Colonic mucosa (tissue), 4 donors: ENCODE results near the gene DDX17. TPM values are rescaled to one million over a fixed set of nuclear protein-coding genes. Genes with fewer than 3 reads are reported as not detected.
"Not testable (repeated sequence)": the region's sequence is repeated elsewhere in the genome, so short reads cannot be mapped to it uniquely, and the experiment has no call there.

ENCODE experiments used
- DNase-seq: peaks from one replicate; pipeline ENCODE4 v3.0.0-alpha.2; 2020
- H3K27ac ChIP-seq: fragments of 200-600 bp; one replicate; pipeline ENCODE4 v1.8.0; 2021
- H3K27me3 ChIP-seq: fragments of 200-600 bp; one replicate; pipeline ENCODE4 v1.8.0; 2021
- H3K36me3 ChIP-seq: fragments of 200-600 bp; one replicate; pipeline ENCODE4 v1.8.0; 2021
- H3K4me1 ChIP-seq: fragments of 200-600 bp; one replicate; pipeline ENCODE4 v1.8.0; 2021; ENCODE audit warnings: mild to moderate bottlenecking
- H3K4me3 ChIP-seq: fragments of 200-600 bp; one replicate; pipeline ENCODE4 v1.8.0; 2021
- H3K9ac ChIP-seq, 2 donors: one replicate each; pipeline ENCODE4 v1.7.0; 2013; ENCODE audit warnings: control low read depth in 2 of 2, low read depth in 2 of 2, low read length in 2 of 2
- H3K9me3 ChIP-seq: fragments of 200-600 bp; one replicate; pipeline ENCODE4 v1.8.0; 2021
- intact Hi-C: fragments of 100-400 bp; cut with DNase I; formaldehyde crosslinking; loops from one replicate; pipeline ENCODE4 v1.14.1; 2022
- total RNA-seq, 2 donors: library from RNA; stranded (reverse); fragmentation: NEBNext Ultra II Directional in 1 of 2; extraction: Animal tissue kit (Norgen Biotek cat#: 25700) in 1 of 2; gene quantifications; one replicate each; pipeline ENCODE4 v1.2.1, GENCODE V29; 2021
- TF ChIP-seq, protein P1 (sequence below): fragments of 200-600 bp; IDR thresholded peaks from one replicate; pipeline ENCODE4 v1.8.0; 2022; ENCODE audit warnings: antibody characterized with exemption, mild to moderate bottlenecking
- donor health status: healthy.
- donor health status: DM: no; HTN: no; CAD: no.
- donor health status: DM: no; HTN: no; CAD: no.

Gene DDX17
- total RNA-seq, 2 donors from 2014 or later = 333 to 359 TPM

GRCh38 chr22:38479096-38479837, 26.8 kb downstream of the DDX17 start:
- Histone ChIP-seq H3K9ac (no peak overlapping the region), H3K27me3 (no peaks in the 10 kb centered on the region), H3K4me3 (no peak overlapping the region), H3K27ac (no peak overlapping the region), H3K9me3 (no peaks in the 10 kb centered on the region), H3K4me1 (no peaks in the 10 kb centered on the region), H3K36me3 (peaks cover 11% of the 10 kb centered on the region)
- TF ChIP-seq, protein P1, sequence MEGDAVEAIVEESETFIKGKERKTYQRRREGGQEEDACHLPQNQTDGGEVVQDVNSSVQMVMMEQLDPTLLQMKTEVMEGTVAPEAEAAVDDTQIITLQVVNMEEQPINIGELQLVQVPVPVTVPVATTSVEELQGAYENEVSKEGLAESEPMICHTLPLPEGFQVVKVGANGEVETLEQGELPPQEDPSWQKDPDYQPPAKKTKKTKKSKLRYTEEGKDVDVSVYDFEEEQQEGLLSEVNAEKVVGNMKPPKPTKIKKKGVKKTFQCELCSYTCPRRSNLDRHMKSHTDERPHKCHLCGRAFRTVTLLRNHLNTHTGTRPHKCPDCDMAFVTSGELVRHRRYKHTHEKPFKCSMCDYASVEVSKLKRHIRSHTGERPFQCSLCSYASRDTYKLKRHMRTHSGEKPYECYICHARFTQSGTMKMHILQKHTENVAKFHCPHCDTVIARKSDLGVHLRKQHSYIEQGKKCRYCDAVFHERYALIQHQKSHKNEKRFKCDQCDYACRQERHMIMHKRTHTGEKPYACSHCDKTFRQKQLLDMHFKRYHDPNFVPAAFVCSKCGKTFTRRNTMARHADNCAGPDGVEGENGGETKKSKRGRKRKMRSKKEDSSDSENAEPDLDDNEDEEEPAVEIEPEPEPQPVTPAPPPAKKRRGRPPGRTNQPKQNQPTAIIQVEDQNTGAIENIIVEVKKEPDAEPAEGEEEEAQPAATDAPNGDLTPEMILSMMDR = no peak
- intact Hi-C loops = no loop called here
- DNase-seq = no peak

GRCh38 chr22:38477585-38477984, 28.5 kb downstream of the DDX17 start:
- Histone ChIP-seq H3K9ac (no peak overlapping the region), H3K9me3 (no peaks in the 10 kb centered on the region), H3K27ac (no peak overlapping the region), H3K36me3 (no peaks in the 10 kb centered on the region), H3K27me3 (no peaks in the 10 kb centered on the region), H3K4me1 (no peaks in the 10 kb centered on the region), H3K4me3 (no peak overlapping the region)
- TF ChIP-seq, protein P1 = no peak
- DNase-seq = no peak
- intact Hi-C loops = no loop called here

- Histone ChIP-seq H3K4me1 (no peaks in the 10 kb centered on the region), H3K27me3 (no peaks in the 10 kb centered on the region), H3K36me3 (no peaks in the 10 kb centered on the region), H3K4me3 (no peak overlapping the region), H3K9ac (no peak overlapping the region), H3K9me3 (no peaks in the 10 kb centered on the region), H3K27ac (no peak overlapping the region)
- no peak for DNase-seq
- intact Hi-C loops = no loop called here
- TF ChIP-seq, protein P1 = no peak
Measured at GRCh38 chr22:38474003-38474607, 32.0 kb downstream of the DDX17 start.

DNA sequence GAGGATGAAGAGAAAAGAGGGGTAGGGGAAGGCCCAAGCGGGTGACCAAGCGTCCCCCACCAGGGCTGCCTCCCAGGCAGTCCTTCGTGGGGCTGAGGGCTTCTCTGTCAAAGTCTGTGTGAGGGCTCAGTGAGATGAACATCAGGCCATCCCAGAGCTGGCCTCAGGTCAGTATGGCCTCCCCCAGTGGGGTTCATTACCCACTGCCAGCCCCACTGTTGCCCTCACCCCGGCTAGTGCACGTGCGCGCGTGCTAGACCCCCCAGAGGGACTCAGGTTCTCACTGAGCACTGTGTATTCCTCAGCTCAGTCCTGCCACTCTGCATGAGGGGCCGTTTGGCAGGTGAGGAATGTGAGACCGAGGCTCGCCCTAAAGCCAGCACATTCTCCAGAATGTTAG, 34.9 kb downstream of the DDX17 start:
- Histone ChIP-seq H3K9ac (no peak overlapping the region), H3K9me3 (no peaks in the 10 kb centered on the region), H3K27me3 (peaks cover 9% of the 10 kb centered on the region), H3K36me3 (no peaks in the 10 kb centered on the region), H3K27ac (no peak overlapping the region), H3K4me3 (no peak overlapping the region), H3K4me1 (no peaks in the 10 kb centered on the region)
- TF ChIP-seq, protein P1 = no peak
- intact Hi-C loops = no loop called here
- no peak for DNase-seq

GRCh38 chr22:38470179-38470578, 35.9 kb downstream of the DDX17 start:
- H3K9ac ChIP-seq, DNase-seq, H3K4me3 ChIP-seq, H3K36me3 ChIP-seq, H3K9me3 ChIP-seq, H3K27ac ChIP-seq, H3K27me3 ChIP-seq, intact Hi-C loops, H3K4me1 ChIP-seq: not testable (repeated sequence)

DNA sequence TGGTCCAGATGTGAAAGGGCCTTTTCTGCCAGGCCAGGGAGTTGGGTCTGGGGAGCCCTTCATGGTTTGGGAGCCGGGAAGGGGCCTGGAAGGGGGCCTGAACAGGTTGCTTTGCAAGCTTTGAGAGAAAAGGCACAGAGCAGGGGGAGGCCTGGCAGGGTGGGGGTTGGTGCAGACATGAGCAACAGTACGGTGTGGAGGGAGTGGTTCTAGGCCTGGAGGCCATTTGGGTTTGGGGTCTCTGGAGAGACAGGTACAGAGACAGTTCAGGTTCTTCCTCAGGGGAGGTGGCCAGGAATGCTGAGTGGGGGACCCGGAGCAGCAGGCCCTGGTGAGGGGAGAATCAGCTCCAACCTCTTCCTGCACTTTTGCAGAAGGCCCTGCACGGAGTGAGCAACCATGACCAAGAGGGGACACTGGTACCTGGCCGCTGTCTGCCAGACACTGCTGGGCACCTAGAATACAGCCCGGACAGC, 36.8 kb downstream of the DDX17 start:
- H3K4me3 ChIP-seq = no peak overlapping the region
- no peak for DNase-seq
- TF ChIP-seq, protein P1 = no peak
- H3K9me3 ChIP-seq = no peaks in the 10 kb centered on the region
- intact Hi-C loops = no loop called here
- H3K36me3 ChIP-seq = no peaks in the 10 kb centered on the region
- peaks cover 9% of the 10 kb centered on the region for H3K27me3 ChIP-seq
- no peak overlapping the region for H3K27ac ChIP-seq
- H3K9ac ChIP-seq = no peak overlapping the region
- H3K4me1 ChIP-seq = no peaks in the 10 kb centered on the region
